Measurements from ENCODE around the gene ATP11C. TPM values are rescaled to one million over a fixed set of nuclear protein-coding genes. Genes with fewer than 3 reads are reported as not detected.

Gene ATP11C
- total RNA-seq, 4 donors from 2014 or later, result 23.5 to 41.8 (median 32.5) TPM

DNA sequence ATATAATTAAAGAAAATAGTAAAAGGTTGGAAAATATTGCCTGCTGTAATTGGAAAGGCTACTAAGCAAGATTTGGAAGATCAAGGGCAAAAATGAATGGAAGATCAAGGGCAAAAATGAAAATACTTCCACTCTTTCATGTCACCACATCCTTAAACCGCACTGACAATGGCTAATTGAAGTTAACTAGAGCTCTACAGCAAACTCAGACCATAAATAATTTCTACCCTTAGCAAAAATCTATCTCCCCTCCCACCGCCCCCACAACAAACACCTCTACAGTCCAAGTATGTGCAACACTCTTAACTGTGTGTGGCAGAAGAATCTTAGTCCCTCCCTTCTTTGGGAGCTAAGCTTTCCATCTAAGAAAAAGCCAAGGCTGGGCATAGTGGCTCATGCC, 27.1 kb downstream of the ATP11C start:
- TF ChIP-seq, protein P1, sequence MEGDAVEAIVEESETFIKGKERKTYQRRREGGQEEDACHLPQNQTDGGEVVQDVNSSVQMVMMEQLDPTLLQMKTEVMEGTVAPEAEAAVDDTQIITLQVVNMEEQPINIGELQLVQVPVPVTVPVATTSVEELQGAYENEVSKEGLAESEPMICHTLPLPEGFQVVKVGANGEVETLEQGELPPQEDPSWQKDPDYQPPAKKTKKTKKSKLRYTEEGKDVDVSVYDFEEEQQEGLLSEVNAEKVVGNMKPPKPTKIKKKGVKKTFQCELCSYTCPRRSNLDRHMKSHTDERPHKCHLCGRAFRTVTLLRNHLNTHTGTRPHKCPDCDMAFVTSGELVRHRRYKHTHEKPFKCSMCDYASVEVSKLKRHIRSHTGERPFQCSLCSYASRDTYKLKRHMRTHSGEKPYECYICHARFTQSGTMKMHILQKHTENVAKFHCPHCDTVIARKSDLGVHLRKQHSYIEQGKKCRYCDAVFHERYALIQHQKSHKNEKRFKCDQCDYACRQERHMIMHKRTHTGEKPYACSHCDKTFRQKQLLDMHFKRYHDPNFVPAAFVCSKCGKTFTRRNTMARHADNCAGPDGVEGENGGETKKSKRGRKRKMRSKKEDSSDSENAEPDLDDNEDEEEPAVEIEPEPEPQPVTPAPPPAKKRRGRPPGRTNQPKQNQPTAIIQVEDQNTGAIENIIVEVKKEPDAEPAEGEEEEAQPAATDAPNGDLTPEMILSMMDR (IDR thresholded peaks at IDR 0.05), result no peak
- no peak for ATAC-seq (ENCODE audit: low FRiP score)
- no peak for DNase-seq (ENCODE audit: low spot score)

DNA sequence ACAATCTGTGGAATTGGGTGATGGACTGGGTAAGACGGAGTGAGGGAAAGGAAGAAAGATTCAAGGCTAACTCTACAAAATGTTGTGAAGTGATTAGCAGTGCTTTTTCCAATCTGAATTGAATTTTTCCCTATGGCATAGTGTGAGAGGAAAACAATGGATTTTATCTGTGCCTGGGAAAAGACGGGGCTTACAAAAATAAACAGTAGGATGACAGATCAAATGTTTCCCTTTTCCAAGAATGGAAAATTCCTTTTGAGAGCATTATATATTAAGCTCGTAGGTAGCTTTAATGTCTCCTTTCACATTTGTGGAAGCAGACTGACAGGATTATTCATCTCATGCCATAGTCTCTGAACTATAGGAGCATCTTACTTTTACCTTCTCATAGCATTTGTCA, 27.8 kb downstream of the ATP11C start:
- DNase-seq (ENCODE audit: low spot score), result no peak
- TF ChIP-seq, protein P1 (IDR thresholded peaks at IDR 0.05), result no peak
- no peak for ATAC-seq (ENCODE audit: low FRiP score)

DNA sequence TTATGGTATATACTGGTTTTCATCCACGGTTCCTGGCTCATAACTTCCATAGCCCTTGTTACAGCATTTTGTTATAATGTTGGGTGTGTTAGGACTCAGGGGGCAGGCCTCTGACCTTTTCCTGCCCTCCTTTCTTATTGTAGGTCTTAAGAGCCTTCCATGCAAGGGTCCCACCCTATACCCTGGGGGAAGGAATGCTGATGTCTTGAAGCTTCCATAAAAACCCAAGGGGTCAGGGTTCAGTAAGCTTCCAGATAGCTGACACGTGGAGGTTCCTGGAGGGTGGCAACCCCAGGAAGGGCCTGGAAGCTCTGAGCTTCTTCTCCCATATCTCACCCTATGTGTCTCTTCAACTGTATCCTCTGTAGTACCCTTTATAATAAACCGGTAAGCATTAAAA, 29.6 kb downstream of the ATP11C start:
- TF ChIP-seq, protein P1 (IDR thresholded peaks at IDR 0.05), result no peak
- DNase-seq (ENCODE audit: low spot score) (no peak), ATAC-seq (ENCODE audit: low FRiP score) (no peak)

DNA sequence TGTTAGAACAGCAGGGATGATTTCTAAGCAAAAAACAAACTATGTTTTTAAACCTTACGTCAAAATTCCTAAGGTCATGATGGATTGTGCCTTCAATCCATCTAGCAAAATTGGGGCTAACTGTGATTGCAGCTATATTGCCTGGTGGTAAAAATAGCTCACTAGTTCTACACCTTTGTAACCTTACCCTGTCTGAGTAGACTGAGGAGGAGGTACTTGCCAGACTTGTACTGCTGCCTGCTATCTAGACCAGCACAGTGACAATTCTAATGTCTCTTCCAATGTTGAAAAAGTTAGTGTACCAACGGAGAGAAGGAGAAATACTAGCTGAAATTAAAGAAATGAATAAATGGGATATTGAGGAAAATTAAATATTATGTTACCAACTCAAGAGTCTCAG, 30.3 kb downstream of the ATP11C start:
- no peak for DNase-seq (ENCODE audit: low spot score)
- no peak for ATAC-seq (ENCODE audit: low FRiP score)
- TF ChIP-seq, protein P1 (IDR thresholded peaks at IDR 0.05), result no peak

DNA sequence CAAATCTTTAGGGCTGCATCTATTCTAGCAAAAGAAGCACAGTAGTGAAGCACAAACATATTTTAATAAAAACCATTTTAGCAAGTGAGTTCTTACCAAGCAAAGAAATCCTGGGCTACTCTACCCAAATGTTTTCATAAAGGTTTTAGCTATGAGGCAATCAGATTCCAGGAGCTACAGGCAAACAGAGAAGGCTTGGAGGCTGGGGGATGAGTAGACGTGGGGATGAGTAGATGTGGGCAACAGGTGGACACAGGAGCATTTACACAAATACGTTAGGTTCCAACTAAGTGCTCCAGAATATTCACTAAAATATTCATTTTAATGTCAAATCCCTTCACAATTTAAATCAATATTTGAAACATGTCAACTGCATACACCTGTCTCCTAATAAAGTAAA, 34.5 kb downstream of the ATP11C start:
- no peak for ATAC-seq (ENCODE audit: low FRiP score)
- TF ChIP-seq, protein P1 (IDR thresholded peaks at IDR 0.05), result no peak

DNA sequence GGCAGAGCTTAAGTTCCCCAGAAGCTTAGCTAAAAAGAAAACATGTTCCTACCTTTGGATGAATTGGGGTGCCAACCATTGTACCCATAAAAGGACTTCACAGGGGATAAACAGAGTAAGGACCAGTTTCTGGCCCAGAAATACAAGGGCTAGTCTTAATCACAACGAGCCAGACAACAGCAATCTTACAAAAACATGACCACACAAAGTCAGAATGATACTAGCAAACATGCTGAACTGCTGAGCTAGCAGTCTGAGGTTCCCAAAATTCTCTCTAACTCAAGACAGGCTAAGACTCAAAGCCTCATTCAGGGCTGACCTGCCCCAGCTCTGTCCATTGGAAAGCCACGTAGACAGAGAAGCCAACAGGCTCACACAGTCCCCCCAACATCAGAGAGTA, 40.3 kb downstream of the ATP11C start:
- TF ChIP-seq, protein P1 (IDR thresholded peaks at IDR 0.05), result no peak
- DNase-seq (ENCODE audit: low spot score) (no peak), ATAC-seq (ENCODE audit: low FRiP score) (no peak)

More for the DNA sequence above, 34.5 kb downstream of the ATP11C start:
- DNase-seq (ENCODE audit: low spot score), result no peak

DNA sequence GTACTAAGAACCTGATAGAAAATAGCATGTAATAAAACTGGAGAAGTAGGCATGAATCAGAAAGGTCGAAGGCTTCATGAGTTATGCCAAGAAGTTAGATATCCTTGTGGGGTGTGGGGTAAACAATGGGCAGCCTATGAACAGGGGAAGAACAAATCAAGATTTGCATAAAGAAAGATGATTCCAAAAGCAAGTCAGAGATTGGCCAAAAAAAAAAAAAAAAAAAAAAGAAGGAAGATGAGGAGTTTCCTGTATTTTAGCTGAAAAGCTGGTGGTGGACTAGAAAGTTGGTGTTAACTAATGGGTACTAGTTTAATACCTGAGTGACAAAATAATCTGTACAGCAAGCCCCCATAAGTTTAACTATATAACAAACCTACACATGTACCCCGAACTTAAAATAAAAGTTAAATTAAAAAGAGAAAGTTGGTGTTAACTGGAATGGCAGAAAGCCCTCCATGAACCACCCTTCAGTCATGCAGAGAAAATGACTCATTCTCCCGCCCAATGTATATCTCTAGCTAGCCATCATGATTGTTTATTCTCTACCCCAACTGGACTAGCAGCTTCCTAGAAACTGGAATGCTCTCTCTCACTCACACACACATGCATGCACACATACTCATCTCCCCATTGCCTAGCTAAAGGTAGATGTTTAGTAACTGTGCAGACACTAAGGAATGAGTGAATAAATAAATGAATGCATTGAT, 41.7 kb downstream of the ATP11C start:
- ATAC-seq (ENCODE audit: low FRiP score), result no peak
- TF ChIP-seq, protein P1 (IDR thresholded peaks at IDR 0.05), result no peak
- no peak for DNase-seq (ENCODE audit: low spot score)
